Femur (tissue), 1 donor: Measurements from ENCODE around the gene UQCRQ.

Experiments used
- DNase-seq: peaks from one replicate; pipeline ENCODE4 v3.0.0-alpha.2; 2017

UQCRQ gene

DNA sequence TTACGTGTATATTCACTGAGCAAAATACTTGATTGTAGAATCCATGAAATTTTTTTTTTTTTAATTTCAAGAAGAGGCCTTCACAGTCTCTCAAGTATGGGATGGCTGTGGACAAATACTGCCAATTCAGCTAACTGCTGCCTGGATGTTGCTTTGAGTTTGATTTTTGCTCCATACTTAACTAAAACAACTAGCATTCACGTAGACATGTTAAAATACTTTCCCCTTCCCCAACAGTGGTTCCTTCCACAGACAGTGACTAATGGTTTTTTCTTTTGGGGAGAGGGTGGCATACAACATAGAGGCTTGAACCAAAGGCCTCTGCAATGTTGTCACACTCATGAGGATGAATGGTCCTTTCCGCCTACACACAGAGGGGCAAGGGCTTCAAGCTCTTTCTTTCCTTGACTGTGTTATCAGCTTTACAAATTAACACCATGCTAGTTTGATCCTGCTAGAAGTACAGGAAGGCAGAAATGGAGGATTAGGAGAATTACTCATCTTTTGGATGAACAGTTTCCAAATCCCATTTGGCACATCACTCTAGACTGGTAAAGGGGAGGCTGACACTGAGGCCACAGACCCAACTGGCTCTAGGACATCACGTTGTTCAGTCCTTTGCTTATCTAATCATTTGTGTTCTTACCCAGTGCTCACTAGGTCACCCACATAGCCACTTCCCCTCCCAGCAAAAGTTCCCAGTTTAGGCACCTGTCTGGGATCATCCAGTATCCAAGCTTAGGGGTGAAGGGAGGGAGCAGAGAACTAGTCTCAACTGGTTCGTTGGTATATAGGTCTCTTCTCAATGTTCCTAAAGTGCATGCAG is 5.2 kb downstream of the UQCRQ start:
- DNase-seq = no peak

DNA sequence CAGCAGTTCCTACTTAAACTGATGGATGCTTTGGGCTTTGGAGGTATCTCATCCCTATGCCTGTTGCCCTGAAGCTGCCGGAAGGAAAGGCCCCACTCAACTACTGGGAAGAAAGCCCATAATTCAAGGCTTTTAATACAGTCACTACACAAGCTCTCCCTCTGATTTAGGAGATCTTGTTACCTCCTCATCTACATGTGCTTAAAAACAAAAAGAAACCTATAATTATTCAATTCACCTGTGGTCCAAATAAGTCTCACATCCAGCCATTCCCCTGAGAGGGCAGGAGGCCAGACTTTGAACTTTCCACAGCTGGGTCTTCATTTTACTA is 6.3 kb downstream of the UQCRQ start:
- no peak for DNase-seq

DNA sequence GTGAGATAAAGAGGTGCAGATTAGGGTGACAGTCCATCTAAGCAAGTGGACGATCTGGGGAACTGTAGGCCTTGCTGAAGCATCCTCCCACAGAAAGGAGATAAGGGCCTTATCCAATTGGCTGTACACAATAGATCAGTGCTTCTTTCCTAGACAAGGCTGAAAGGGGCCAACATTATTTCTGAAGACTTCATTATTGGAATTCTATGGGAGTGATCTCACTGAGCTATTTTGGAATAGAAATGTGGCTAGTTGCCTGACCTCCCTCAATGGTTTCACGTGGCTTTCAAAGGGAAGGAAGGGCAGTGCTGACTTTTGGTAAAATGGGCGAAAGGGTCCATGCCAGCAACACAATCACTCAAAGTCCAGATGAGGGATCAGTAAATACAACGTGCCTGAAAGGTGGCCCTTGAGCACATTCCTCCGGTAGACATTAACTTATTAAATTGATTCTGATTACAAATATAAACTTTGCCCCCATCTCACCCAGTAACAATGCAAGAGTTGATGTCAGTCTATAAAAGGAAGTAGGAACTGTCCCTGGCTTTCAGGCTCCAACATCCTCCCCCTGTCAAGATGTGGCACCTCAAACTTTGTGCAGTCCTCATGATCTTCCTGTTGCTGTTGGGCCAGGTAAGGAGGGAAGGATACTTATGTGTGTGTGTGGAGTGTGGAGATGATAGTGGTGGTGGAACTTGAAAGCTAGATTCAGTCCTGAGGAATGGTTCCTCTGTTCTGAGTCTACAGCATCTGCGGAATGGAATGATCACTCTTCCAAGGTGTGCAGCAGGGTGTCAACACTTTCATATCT is 6.9 kb downstream of the UQCRQ start, which contains the start of gene LEAP2:
Gene LEAP2 (plus strand): TSS at position 550 of the 811 bp plus-strand sequence. CDS start 27 bp downstream, at position 577.
- no peak for DNase-seq

GRCh38 chr5:132873930-132874271 is 7.5 kb downstream of the UQCRQ start:
- no peak for DNase-seq

GRCh38 chr5:132876020-132876759 is 9.7 kb downstream of the UQCRQ start:
- DNase-seq = no peak

- no peak for DNase-seq
Observed at GRCh38 chr5:132877466-132877865, 11.0 kb downstream of the UQCRQ start.

GRCh38 chr5:132877938-132878337 is 11.5 kb downstream of the UQCRQ start:
- DNase-seq = peak; percentile 30

DNA sequence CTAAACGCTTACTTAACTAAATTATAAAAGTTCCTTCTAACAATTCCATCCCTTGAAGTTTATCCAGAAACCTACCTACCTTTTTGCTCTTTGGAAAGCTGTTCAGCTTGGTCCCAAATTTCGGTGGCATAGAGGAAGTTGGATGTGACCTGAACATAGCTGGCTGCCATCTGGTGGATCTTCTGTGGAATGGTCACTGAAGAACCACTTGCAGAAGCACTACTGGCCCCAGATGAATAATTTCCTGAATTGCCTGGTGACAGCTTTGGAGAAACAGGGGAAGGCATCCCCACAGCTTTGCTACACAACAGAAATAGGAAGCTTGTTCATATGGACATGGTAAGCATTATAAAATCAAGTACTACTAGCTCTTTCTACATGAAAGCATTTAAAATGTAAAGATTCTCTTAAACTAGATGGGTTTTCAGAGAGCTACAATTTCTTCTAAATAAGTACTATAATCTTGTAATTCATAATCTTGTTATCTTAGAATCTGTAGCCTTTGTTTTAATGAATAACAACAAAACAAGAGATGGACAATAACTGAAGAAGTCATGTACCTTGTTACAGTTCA is 16.9 kb downstream of the UQCRQ start:
- peak; percentile 41 for DNase-seq

DNA sequence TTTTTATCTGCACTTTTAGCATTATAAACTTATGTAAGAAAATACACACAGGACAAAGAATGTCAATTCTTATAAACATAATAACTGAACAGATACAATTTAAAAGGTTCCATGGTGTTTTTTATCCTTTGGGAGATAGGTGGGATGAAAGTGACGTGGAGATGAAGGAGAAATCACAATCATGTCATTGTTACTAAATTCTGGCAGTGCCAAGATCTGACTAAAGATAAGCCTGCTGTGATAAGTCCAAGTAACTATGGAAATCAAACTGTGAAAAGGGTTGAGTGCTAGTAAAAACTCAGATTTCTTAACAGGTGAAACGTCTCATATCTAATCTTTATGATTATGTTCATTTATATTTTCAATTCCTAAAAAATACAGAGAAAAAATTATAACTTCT is 18.1 kb downstream of the UQCRQ start:
- DNase-seq = no peak

- no peak for DNase-seq
Observed at GRCh38 chr5:132886064-132886823, 19.8 kb downstream of the UQCRQ start.

DNA sequence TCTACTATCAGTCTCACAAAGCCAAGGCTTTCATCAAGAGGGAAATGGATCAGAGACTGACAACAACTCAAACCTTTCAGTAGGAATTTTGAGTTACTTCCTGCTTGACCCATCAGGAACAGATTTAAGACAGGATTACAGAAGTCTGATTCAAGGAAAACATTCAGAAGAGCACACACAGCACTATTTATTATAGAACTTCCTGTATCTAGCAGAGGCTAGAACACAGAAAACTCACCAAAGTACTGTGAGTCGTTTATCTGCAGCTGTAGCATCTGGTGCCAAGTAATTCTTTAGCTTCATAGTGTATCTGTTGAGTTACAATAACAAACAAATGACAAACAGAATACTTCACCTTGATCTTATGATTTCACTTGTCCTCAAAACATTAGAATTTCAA is 20.8 kb downstream of the UQCRQ start:
- DNase-seq = no peak

- no peak for DNase-seq
Observed at GRCh38 chr5:132889501-132889900, 23.1 kb downstream of the UQCRQ start.

GRCh38 chr5:132890817-132891216 is 24.4 kb downstream of the UQCRQ start:
- DNase-seq = no peak

DNA sequence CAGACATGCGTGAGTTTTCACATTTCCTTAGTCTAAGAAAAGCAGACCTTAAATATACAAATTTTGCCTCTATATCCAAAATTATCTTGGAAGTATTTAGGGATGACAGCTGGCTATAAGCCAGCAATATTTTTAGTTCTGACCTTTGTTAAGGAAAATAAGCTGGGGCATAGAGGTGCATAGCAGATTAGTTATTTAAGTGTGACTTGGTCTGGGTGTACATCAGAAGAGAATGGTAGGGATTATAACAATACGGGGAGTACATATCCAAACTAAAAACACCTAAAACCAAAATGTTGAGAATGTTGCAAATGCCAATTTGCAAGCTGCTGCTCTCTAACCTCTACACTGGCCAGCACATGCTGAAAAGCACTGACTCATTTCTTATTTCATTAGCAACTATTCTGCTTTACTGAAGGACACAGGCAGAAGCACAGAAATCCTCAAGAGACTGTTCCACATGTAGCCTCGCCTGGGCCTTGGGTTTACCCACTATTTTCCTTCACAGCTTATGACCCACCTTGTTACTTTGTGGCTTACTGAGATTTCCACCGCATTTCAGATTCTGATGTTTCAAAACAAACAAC is 29.4 kb downstream of the UQCRQ start:
- no peak for DNase-seq

DNA sequence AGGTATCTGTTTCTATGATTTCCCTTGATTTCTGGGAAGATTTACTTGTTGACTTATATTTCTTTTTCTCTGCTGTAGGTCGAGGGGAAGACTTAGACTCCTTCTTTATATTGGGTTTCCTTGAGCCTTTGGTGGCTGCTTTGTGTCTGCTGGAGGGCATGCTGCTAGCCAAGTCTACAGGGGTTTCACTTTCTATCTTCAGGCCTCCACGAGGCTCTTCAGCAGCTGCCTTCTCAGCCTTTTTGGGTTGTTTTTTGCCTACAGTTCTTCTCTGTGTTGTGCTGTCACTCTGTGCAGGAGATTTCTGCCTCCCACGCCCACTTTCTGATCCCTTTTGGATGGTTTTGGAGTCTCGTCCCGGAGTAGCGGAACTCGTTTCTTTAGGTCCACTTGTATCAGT is 30.2 kb downstream of the UQCRQ start:
- no peak for DNase-seq

DNA sequence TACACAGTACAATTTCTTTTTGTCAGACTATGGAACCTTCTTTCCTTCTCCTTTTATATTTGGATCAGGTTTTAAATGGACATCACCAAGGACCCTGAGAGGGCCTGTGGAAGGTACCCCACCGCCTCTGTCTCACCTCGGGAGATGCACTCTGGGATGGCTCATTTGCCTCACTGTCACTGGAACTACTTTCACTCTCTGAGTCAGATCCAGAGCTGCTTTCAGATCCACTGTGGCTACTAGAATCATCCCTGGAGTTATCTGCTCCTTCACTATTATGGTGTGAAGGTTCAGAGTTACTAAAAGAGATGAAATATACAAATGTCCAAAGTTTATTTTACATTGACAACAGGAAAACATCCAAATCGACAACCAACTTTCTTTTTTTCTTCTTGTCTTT is 31.7 kb downstream of the UQCRQ start:
- no peak for DNase-seq

DNA sequence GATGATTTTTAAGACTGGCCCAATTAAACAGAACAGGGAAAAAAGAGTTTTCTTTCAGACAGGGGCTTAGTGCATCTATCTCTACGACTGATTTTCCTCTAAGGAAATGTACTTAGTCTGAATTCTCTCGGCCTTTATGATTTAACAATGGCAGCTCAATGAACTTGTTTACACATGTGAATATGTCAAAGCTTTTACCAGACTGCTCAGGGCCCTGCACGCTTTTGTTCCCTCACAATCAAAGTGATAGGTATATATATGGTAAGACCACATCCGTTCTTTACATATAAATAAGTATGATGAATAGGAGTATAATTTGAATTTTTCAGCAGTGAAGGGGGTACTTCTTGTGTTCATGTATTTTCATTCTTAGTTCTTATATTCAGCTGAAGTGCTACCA is 34.6 kb downstream of the UQCRQ start:
- no peak for DNase-seq

DNA sequence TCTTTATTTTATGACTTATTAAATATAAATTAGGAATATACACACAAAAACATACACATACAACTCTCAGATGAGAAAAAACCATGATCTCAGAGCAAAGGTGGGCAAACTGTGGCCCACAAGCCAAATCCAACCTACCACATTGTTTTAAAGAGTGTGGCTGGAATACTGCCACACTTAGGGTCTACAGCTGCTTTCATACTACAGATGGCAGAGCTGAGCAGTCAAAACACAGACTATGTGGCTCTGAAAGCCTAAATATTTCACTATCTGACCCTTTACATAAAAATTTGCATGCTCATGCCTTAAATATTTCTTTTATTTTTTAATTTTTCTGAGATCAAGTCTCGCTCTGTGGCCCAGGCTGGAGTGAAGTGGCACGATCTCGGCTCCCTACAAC is 35.3 kb downstream of the UQCRQ start:
- DNase-seq = no peak

- no peak for DNase-seq
Observed at GRCh38 chr5:132905938-132906337, 39.5 kb downstream of the UQCRQ start.

- no peak for DNase-seq
Observed at GRCh38 chr5:132907161-132907560, 40.7 kb downstream of the UQCRQ start.

GRCh38 chr5:132909702-132910101 is 43.3 kb downstream of the UQCRQ start:
- no peak for DNase-seq

GRCh38 chr5:132915681-132916080 is 49.2 kb downstream of the UQCRQ start:
- DNase-seq = no peak
